ENCODE results near the gene SDR39U1.

- TF ChIP-seq CTCF (IDR thresholded peaks at IDR 0.05) (no peak), POLR2A (IDR thresholded peaks at IDR 0.05) (no peak)
Measured at GRCh38 chr14:24416254-24416931, 26.2 kb downstream of the SDR39U1 start.

All from lower leg skin (tissue), 3 donors.